Ovary (tissue), 9 donors: ENCODE data around the gene DNAH12. TPM values are rescaled to one million over a fixed set of nuclear protein-coding genes. Genes with fewer than 3 reads are reported as not detected.
A peak's percentile ranks its signal among the peaks of the same experiment; 100 is the strongest.

Experiments
- DNase-seq, 5 donors: peaks; one replicate each; pipeline ENCODE4 v3.0.0-alpha.2; 2019 to 2020
- H3K27ac ChIP-seq, 2 donors: fragments of 200-600 bp; one replicate each; pipeline versions ENCODE4 v1.5.1 to v1.8.0; 2019 to 2022
- H3K27me3 ChIP-seq: fragments of 200-600 bp; one replicate; pipeline ENCODE4 v1.8.0; 2022
- H3K36me3 ChIP-seq: fragments of 200-600 bp; sonication (generic); one replicate; pipeline ENCODE4 v1.5.1; 2019
- H3K4me1 ChIP-seq: one replicate; pipeline ENCODE4 v1.8.1; 2013; ENCODE audit warnings: mild to moderate bottlenecking, moderate library complexity; ENCODE audit not compliant: insufficient read depth
- H3K4me3 ChIP-seq: fragments of 200-600 bp; sonication (generic); one replicate; pipeline ENCODE4 v1.5.1; 2017
- H3K9me3 ChIP-seq, 2 donors: fragments of 200-600 bp in 1 of 2; sonication (generic) in 1 of 2; one replicate each; pipeline versions ENCODE4 v1.5.1 to v1.8.1; 2013 to 2019; ENCODE audit warnings: mild to moderate bottlenecking in 1 of 2, moderate library complexity in 1 of 2
- EP300 ChIP-seq: sonication (generic); formaldehyde crosslinking; IDR thresholded peaks from one replicate; pipeline ENCODE4 v1.6.1; 2017; ENCODE audit warnings: antibody characterized with exemption
- POLR2A ChIP-seq: fragments of 450-650 bp; IDR thresholded peaks from one replicate; pipeline ENCODE4 v1.6.1; 2017; ENCODE audit warnings: antibody characterized with exemption, mild to moderate bottlenecking, moderate library complexity
- WGBS, 3 donors: extraction: QIAGEN DNeasy Blood & Tissue Kit in 1 of 3; methylation state at CpG; one replicate each; pipeline versions ENCODE4 v1.1.5 to v1.1.7; 2013 to 2017; 5-methylcytosine and 5-hydroxymethylcytosine counted together
- intact Hi-C, 4 donors: fragments of 100-400 bp; cut with DNase I; formaldehyde crosslinking; loops; one replicate each; pipeline versions ENCODE4 v1.11.0 to v1.15.1; 2022 to 2023
- polyA plus RNA-seq, 2 donors: library from polyadenylated mRNA; stranded (reverse); fragments of 200-250 nt in 1 of 2; fragments of 350-450 nt in 1 of 2; fragmentation: Illumina TruSeq in 1 of 2; extraction: RNeasy Lipid Tissue Mini Kit (QIAGEN cat#74804) in 1 of 2; gene quantifications; one replicate each; pipeline ENCODE4 v1.2.3, GENCODE V29; 2013 to 2014
- total RNA-seq, 7 donors: library from RNA; depleted of rRNA in 2 of 7; stranded (reverse); fragments of >200 nt in 2 of 7; fragmentation: NEBNext Ultra II Directional in 3 of 7; extraction: Animal tissue kit (Norgen Biotek cat#: 25700) in 3 of 7; gene quantifications; one replicate each; pipeline versions ENCODE4 v1.1.0 to v1.2.4, GENCODE V29; 2016 to 2023
- TF ChIP-seq, protein P1 (sequence below), 3 donors: fragments of 450-650 bp in 2 of 3; fragments of 200-600 bp in 1 of 3; IDR thresholded peaks; one replicate each; pipeline versions ENCODE4 v1.5.1 to v1.8.0; 2016 to 2022; ENCODE audit warnings: antibody characterized with exemption in 3 of 3, mild to moderate bottlenecking in 1 of 3
- donor health status: DM: no; HTN: no; CAD: no; lungs with moderate emphysema.
- donor health status: DM: no; HTN: no; CAD: no.
- donor health status: Bipolar disorder and iron deficiency.
- donor health status: DM: yes; HTN: yes; CAD: no.
- donor health status: DM: no; HTN: no; CAD: no.
- donor health status: DM: yes; HTN: yes; CAD: no.

Gene DNAH12
- total and polyA plus RNA-seq, 9 donors: 0.20 to 20.1 (median 0.92) TPM

GRCh38 chr3:57556459-57557084 is 12.4 kb upstream of the DNAH12 start:
- Histone ChIP-seq H3K4me3 (peak overlapping the region; percentile 78), H3K36me3 (no peaks in the 10 kb centered on the region), H3K27me3 (no peaks in the 10 kb centered on the region), H3K9me3 (no peaks in the 10 kb centered on the region), H3K27ac (peak overlapping the region; percentile 57 to 84), H3K4me1 (peaks cover 5% of the 10 kb centered on the region)
- WGBS, 3 donors: 0 to 1% (median 0%) methylated on average over 42 to 54 of the region's 54 CpGs
- DNase-seq: peak in 2 of 5 donors; percentile 33 to 60
- TF ChIP-seq, protein P1, sequence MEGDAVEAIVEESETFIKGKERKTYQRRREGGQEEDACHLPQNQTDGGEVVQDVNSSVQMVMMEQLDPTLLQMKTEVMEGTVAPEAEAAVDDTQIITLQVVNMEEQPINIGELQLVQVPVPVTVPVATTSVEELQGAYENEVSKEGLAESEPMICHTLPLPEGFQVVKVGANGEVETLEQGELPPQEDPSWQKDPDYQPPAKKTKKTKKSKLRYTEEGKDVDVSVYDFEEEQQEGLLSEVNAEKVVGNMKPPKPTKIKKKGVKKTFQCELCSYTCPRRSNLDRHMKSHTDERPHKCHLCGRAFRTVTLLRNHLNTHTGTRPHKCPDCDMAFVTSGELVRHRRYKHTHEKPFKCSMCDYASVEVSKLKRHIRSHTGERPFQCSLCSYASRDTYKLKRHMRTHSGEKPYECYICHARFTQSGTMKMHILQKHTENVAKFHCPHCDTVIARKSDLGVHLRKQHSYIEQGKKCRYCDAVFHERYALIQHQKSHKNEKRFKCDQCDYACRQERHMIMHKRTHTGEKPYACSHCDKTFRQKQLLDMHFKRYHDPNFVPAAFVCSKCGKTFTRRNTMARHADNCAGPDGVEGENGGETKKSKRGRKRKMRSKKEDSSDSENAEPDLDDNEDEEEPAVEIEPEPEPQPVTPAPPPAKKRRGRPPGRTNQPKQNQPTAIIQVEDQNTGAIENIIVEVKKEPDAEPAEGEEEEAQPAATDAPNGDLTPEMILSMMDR (IDR thresholded peaks at IDR 0.05): no peak
- TF ChIP-seq EP300 (no peak), POLR2A (no peak)
- intact Hi-C loops: loop anchor here in 1 of 4 donors (2.0 kb wide), 1 partner anchor 40 kb away; the partner anchor contains the start of gene ARF4

DNA sequence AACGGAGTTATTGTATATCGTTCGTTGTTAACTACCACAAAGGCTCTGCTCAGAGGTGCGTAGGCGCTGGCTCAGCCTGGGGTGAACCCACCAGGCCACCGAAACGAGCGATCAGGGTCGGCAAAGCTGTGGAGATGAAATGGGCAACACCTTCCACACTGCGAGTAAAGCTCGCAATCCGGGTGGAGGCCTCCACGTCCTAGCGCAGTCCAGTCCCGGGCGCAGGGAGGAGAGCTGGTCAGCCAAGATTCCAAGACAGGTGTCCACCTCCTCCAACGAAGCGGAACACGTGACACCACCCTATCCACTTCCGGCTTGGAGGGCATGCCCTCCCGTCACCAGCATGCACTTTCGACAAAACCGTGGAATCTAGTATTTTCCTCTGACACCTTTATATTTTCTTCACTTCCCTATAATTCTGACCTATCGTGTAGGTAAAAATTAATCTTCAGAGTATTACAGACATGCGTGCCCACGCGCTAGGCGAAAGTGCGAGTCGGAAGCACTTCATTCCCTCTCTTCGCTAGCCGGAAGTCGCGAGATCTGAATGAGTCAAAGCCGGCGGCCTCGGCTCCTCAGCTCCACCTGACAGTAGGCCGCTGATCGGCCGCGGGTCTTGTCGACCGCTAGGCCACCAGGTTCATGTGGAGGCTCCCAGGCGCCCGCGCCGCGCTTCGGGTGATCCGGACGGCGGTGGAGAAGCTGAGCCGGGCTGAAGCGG is 11.8 kb upstream of the DNAH12 start, which contains the start of gene PDE12:
PDE12 (plus strand) TSS at position 537 of the 721 bp plus-strand sequence; CDS start at position 643, 106 bp downstream.
- WGBS, 3 donors: 0 to 1% (median 0%) methylated on average over 54 of the region's 54 CpGs
- H3K27ac ChIP-seq: peak within 1 kb of the TSS; percentile 57 to 84
- H3K36me3 ChIP-seq: no peaks in the 10 kb centered on the region
- TF ChIP-seq, protein P1 (IDR thresholded peaks at IDR 0.05): peak in 1 of 3 donors; percentile 8
- TF ChIP-seq POLR2A (peak; percentile 60), EP300 (peak; percentile 57)
- no peaks in the 10 kb centered on the region for H3K27me3 ChIP-seq
- H3K9me3 ChIP-seq: no peaks in the 10 kb centered on the region
- intact Hi-C loops: loop anchor here in 1 of 4 donors (2.0 kb wide), 1 partner anchor 41 kb away; the partner anchor contains the start of gene ARF4
- DNase-seq: peak; percentile 82 to 89 (median 86)
- H3K4me3 ChIP-seq: peak within 1 kb of the TSS; percentile 78
- peaks cover 5% of the 10 kb centered on the region for H3K4me1 ChIP-seq

DNA sequence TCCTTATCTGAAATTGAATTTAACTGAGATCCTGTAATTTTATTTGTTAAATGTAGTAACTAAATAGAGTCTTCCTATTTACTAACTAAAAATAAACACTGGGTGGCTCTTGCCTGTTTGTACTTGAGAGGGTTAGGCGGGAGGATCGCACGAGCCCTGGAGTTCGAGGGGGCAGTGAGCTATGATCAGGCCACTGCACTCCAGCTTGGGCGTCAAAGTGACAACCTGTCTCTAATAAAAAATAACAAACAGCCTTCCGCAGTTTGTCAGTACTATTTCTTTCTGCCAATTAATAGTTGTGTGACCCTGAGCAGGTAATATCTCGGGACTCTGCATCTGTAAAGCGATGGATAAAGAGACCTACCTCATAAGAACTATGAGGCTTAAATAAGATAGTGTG is 11.2 kb upstream of the DNAH12 start:
- Histone ChIP-seq H3K4me3 (peak overlapping the region; percentile 78), H3K27me3 (no peaks in the 10 kb centered on the region), H3K27ac (peak overlapping the region in 1 of 2 donors; percentile 84)

GRCh38 chr3:57546616-57547015 is 2.5 kb upstream of the DNAH12 start:
- H3K36me3 ChIP-seq: no peaks in the 10 kb centered on the region
- H3K27me3 ChIP-seq: no peaks in the 10 kb centered on the region
- intact Hi-C loops: no loop called here
- H3K4me3 ChIP-seq: no peak overlapping the region
- no peaks in the 10 kb centered on the region for H3K9me3 ChIP-seq
- peaks cover 3% of the 10 kb centered on the region for H3K4me1 ChIP-seq
- DNase-seq: no peak
- TF ChIP-seq, protein P1 (IDR thresholded peaks at IDR 0.05): no peak
- no peak overlapping the region for H3K27ac ChIP-seq
- WGBS, 3 donors: 93 to 98% (median 96%) methylated on average over 1 of the region's 1 CpG

More for the DNA sequence above, 11.2 kb upstream of the DNAH12 start:
- Histone ChIP-seq H3K36me3 (no peaks in the 10 kb centered on the region), H3K4me1 (peaks cover 5% of the 10 kb centered on the region), H3K9me3 (no peaks in the 10 kb centered on the region)
- 16 to 31% (median 30%) methylated on average over 8 of the region's 8 CpGs for WGBS, 3 donors
- intact Hi-C loops: no loop called here
- no peak for DNase-seq
- TF ChIP-seq, protein P1 (IDR thresholded peaks at IDR 0.05): no peak
- TF ChIP-seq EP300 (no peak), POLR2A (no peak)
